SK-N-SH (cell line): ENCODE results near the gene SNX27.

Experiments
- EZH2phosphoT487 ChIP-seq: fragments of 200-600 bp; sonication (generic); IDR thresholded peaks from 2 replicates; pipeline ENCODE4 v1.6.1; 2017; ENCODE audit warnings: low read depth, mixed run types, mild to moderate bottlenecking, antibody characterized with exemption, moderate library complexity, borderline replicate concordance
- MXI1 ChIP-seq: IDR thresholded peaks from 2 replicates; pipeline ENCODE4 v1.6.1; 2012; ENCODE audit warnings: mild to moderate bottlenecking, low read depth, low read length, improper control_type of control experiment
- TF ChIP-seq, protein P1 (sequence below): fragments of 200-600 bp; sonication (generic); IDR thresholded peaks from 2 replicates; pipeline ENCODE4 v1.6.1; 2017; ENCODE audit warnings: antibody characterized with exemption, mild to moderate bottlenecking, moderate library complexity
- TF ChIP-seq, protein P2 (sequence below): IDR thresholded peaks from 2 replicates; pipeline ENCODE4 v1.6.1; 2012; ENCODE audit warnings: mild to moderate bottlenecking, low read depth, low read length, moderate library complexity
- TF ChIP-seq, protein P3 (sequence below): fragments of 150-350 bp; IDR thresholded peaks from 2 replicates; pipeline ENCODE4 v1.6.1; 2017; ENCODE audit warnings: antibody characterized with exemption, low read length, low read depth, borderline replicate concordance

DNA sequence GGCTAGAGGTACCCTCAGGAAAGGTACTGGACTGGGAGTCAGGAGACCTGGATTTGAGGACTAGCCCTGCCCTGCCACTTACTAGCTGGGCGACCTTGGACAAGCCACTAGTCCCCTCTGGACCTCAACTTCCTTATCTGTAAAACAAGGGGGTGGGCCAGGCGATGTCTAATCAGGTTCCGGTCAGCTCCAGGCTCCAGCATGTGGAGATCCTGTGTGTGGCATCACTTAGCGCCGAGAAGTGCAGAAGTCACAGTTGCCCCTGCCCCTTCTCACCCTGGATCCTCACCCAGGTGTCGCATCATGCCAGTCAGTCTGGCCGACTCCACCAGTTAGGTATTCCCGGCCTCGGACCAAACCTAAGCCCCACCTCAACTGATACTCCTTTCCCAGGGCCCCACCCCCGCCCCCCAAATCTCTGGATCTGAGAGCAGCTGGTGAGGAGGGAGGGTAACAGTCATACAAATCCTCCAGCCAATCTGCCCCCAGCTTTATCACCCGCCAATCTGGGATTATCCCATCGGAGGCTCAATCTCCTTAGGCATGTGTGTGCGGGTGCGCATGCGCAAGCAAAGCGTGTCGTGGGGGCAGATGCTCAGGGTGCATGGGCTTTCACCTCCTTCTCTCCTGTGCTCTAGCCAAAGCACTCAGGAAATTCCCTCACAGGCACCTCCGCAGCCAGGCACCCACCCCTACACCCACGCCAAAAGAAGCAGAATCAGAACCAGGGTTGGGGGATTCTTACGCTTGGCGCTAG is 99.4 kb downstream of the SNX27 start:
- TF ChIP-seq, protein P1, sequence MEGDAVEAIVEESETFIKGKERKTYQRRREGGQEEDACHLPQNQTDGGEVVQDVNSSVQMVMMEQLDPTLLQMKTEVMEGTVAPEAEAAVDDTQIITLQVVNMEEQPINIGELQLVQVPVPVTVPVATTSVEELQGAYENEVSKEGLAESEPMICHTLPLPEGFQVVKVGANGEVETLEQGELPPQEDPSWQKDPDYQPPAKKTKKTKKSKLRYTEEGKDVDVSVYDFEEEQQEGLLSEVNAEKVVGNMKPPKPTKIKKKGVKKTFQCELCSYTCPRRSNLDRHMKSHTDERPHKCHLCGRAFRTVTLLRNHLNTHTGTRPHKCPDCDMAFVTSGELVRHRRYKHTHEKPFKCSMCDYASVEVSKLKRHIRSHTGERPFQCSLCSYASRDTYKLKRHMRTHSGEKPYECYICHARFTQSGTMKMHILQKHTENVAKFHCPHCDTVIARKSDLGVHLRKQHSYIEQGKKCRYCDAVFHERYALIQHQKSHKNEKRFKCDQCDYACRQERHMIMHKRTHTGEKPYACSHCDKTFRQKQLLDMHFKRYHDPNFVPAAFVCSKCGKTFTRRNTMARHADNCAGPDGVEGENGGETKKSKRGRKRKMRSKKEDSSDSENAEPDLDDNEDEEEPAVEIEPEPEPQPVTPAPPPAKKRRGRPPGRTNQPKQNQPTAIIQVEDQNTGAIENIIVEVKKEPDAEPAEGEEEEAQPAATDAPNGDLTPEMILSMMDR, result no peak
- TF ChIP-seq, protein P2, sequence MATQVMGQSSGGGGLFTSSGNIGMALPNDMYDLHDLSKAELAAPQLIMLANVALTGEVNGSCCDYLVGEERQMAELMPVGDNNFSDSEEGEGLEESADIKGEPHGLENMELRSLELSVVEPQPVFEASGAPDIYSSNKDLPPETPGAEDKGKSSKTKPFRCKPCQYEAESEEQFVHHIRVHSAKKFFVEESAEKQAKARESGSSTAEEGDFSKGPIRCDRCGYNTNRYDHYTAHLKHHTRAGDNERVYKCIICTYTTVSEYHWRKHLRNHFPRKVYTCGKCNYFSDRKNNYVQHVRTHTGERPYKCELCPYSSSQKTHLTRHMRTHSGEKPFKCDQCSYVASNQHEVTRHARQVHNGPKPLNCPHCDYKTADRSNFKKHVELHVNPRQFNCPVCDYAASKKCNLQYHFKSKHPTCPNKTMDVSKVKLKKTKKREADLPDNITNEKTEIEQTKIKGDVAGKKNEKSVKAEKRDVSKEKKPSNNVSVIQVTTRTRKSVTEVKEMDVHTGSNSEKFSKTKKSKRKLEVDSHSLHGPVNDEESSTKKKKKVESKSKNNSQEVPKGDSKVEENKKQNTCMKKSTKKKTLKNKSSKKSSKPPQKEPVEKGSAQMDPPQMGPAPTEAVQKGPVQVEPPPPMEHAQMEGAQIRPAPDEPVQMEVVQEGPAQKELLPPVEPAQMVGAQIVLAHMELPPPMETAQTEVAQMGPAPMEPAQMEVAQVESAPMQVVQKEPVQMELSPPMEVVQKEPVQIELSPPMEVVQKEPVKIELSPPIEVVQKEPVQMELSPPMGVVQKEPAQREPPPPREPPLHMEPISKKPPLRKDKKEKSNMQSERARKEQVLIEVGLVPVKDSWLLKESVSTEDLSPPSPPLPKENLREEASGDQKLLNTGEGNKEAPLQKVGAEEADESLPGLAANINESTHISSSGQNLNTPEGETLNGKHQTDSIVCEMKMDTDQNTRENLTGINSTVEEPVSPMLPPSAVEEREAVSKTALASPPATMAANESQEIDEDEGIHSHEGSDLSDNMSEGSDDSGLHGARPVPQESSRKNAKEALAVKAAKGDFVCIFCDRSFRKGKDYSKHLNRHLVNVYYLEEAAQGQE, result no peak
- TF ChIP-seq, protein P3, sequence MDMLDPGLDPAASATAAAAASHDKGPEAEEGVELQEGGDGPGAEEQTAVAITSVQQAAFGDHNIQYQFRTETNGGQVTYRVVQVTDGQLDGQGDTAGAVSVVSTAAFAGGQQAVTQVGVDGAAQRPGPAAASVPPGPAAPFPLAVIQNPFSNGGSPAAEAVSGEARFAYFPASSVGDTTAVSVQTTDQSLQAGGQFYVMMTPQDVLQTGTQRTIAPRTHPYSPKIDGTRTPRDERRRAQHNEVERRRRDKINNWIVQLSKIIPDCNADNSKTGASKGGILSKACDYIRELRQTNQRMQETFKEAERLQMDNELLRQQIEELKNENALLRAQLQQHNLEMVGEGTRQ, result no peak
- TF ChIP-seq EZH2phosphoT487 (no peak), MXI1 (no peak)
